GM21619 (cell line): ENCODE data around the gene CAMSAP1.
"Not testable (repeated sequence)": the region's sequence is repeated elsewhere in the genome, so short reads cannot be mapped to it uniquely, and the experiment has no call there.

Experiments
- ATAC-seq: cut with Tn5 transposase; IDR thresholded peaks from one replicate; pipeline ENCODE4 v1.9.1; 2021; ENCODE audit not compliant: unreplicated experiment

Gene CAMSAP1

GRCh38 chr9:135920973-135921585 lies 13.7 kb upstream of the CAMSAP1 start:
- no peak for ATAC-seq

- ATAC-seq, result no peak
Measured at GRCh38 chr9:135920256-135920930, 13.0 kb upstream of the CAMSAP1 start.

GRCh38 chr9:135919318-135919890 lies 12.1 kb upstream of the CAMSAP1 start:
- no peak for ATAC-seq

GRCh38 chr9:135916227-135916626 lies 8.9 kb upstream of the CAMSAP1 start:
- ATAC-seq, result not testable (repeated sequence)

GRCh38 chr9:135914921-135915320 lies 7.6 kb upstream of the CAMSAP1 start:
- ATAC-seq, result no peak

GRCh38 chr9:135911233-135911632 lies 3.9 kb upstream of the CAMSAP1 start:
- ATAC-seq, result not testable (repeated sequence)

- no peak for ATAC-seq
Measured at GRCh38 chr9:135910757-135911156, 3.4 kb upstream of the CAMSAP1 start.

- ATAC-seq, result no peak
Measured at GRCh38 chr9:135910216-135910615, 2.9 kb upstream of the CAMSAP1 start.

GRCh38 chr9:135909371-135909770 lies 2.0 kb upstream of the CAMSAP1 start:
- no peak for ATAC-seq

GRCh38 chr9:135908754-135909204 lies 1.4 kb upstream of the CAMSAP1 start:
- ATAC-seq, result no peak

- ATAC-seq, result peak; percentile 16
Measured at GRCh38 chr9:135908093-135908753, 877 bp upstream of the CAMSAP1 start.

GRCh38 chr9:135907006-135907430 lies 328 bp downstream of the CAMSAP1 start:
- ATAC-seq, result peak; percentile 18

GRCh38 chr9:135906291-135907005 lies 898 bp downstream of the CAMSAP1 start:
- peak; percentile 10 for ATAC-seq

GRCh38 chr9:135905380-135906258 lies 1.7 kb downstream of the CAMSAP1 start:
- no peak for ATAC-seq

GRCh38 chr9:135903786-135904520 lies 3.4 kb downstream of the CAMSAP1 start:
- no peak for ATAC-seq

- ATAC-seq, result no peak
Measured at GRCh38 chr9:135903358-135903656, 4.0 kb downstream of the CAMSAP1 start.

- no peak for ATAC-seq
Measured at GRCh38 chr9:135902655-135903357, 4.5 kb downstream of the CAMSAP1 start.

GRCh38 chr9:135901826-135902225 lies 5.5 kb downstream of the CAMSAP1 start:
- ATAC-seq, result no peak
